ENCODE data around the gene ENPP6. TPM values are rescaled to one million over a fixed set of nuclear protein-coding genes. Genes with fewer than 3 reads are reported as not detected.

The ENPP6 gene
- total RNA-seq, 2 experiments from 2014 or later: not detected

GRCh38 chr4:184066584-184067300 is 150.9 kb downstream of the ENPP6 start:
- Histone ChIP-seq H3K4me1 (ENCODE audit: insufficient read depth, low read length, poor library complexity, severe bottlenecking) (no peaks in the 10 kb centered on the region), H3K9me3 (ENCODE audit: low read length) (no peaks in the 10 kb centered on the region), H3K27ac (ENCODE audit: low read depth, low read length, poor library complexity, severe bottlenecking) (no peak overlapping the region), H3K4me2 (ENCODE audit: low read length) (no peak overlapping the region), H2AFZ (ENCODE audit: low read length) (no peak overlapping the region), H3K36me3 (ENCODE audit: insufficient read depth, low read length) (no peaks in the 10 kb centered on the region), H3K79me2 (ENCODE audit: insufficient read depth, low read depth, low read length) (no peaks in the 10 kb centered on the region), H3K4me3 (ENCODE audit: low read depth, low read length, poor library complexity, severe bottlenecking) (no peak overlapping the region), H4K20me1 (ENCODE audit: insufficient read depth, low read length) (no peaks in the 10 kb centered on the region), H3K9me2 (ENCODE audit: insufficient read depth, low read length) (no peaks in the 10 kb centered on the region)
- POLR2A ChIA-PET: no interaction called here
- no peak for DNase-seq (ENCODE audit: low spot score)
- CTCF ChIA-PET (ENCODE audit: unreplicated experiment): no interaction called here
- no peak for TF ChIP-seq CTCF (conservative IDR thresholded peaks at IDR 0.05; ENCODE audit: low read length)
- no peak for TF ChIP-seq EZH2phosphoT487 (IDR thresholded peaks at IDR 0.05; ENCODE audit: borderline replicate concordance, low read depth, low read length)
- intact Hi-C loops (cut with micrococcal nuclease; ENCODE audit: unreplicated experiment): no loop called here
- BruUV-seq (replicated peaks): no TSS peak

- Histone ChIP-seq H3K27ac (ENCODE audit: low read depth, low read length, poor library complexity, severe bottlenecking) (no peak overlapping the region), H3K9me3 (ENCODE audit: low read length) (no peaks in the 10 kb centered on the region), H3K79me2 (ENCODE audit: insufficient read depth, low read depth, low read length) (no peaks in the 10 kb centered on the region), H4K20me1 (ENCODE audit: insufficient read depth, low read length) (no peaks in the 10 kb centered on the region), H3K36me3 (ENCODE audit: insufficient read depth, low read length) (no peaks in the 10 kb centered on the region), H3K9me2 (ENCODE audit: insufficient read depth, low read length) (no peaks in the 10 kb centered on the region), H3K4me1 (ENCODE audit: insufficient read depth, low read length, poor library complexity, severe bottlenecking) (no peaks in the 10 kb centered on the region), H3K4me3 (ENCODE audit: low read depth, low read length, poor library complexity, severe bottlenecking) (no peak overlapping the region), H3K4me2 (ENCODE audit: low read length) (no peak overlapping the region), H2AFZ (ENCODE audit: low read length) (no peak overlapping the region)
- DNase-seq (ENCODE audit: low spot score): no peak
- intact Hi-C loops (cut with micrococcal nuclease; ENCODE audit: unreplicated experiment): no loop called here
- CTCF ChIA-PET (ENCODE audit: unreplicated experiment): no interaction called here
- no TSS peak for BruUV-seq (replicated peaks)
- TF ChIP-seq CTCF (conservative IDR thresholded peaks at IDR 0.05; ENCODE audit: low read length): no peak
- no peak for TF ChIP-seq EZH2phosphoT487 (IDR thresholded peaks at IDR 0.05; ENCODE audit: borderline replicate concordance, low read depth, low read length)
- POLR2A ChIA-PET: no interaction called here
Measured at GRCh38 chr4:184064877-184065276, 152.8 kb downstream of the ENPP6 start.

DNA sequence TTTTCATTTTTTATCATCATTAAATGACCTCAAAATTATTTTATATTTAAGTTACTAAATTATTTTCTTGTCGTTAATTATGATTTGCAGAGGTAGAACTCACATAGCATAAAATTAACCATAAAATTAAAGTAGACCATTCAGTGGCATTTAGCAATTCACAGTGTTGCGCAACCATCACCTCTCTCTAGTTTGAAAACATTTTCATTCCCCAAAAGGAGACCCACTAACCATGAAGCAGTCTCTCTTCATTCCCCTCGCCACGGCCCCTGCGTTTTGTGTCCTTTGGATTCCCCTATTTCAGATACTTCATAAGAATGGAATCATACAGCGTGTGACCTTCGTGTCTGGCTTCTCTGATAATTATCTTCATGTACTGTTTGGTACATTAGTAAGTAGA is 154.9 kb downstream of the ENPP6 start:
- Histone ChIP-seq H3K4me3 (ENCODE audit: low read depth, low read length, poor library complexity, severe bottlenecking) (no peak overlapping the region), H3K9me3 (ENCODE audit: low read length) (no peaks in the 10 kb centered on the region), H3K27ac (ENCODE audit: low read depth, low read length, poor library complexity, severe bottlenecking) (no peak overlapping the region), H3K79me2 (ENCODE audit: insufficient read depth, low read depth, low read length) (no peaks in the 10 kb centered on the region), H2AFZ (ENCODE audit: low read length) (no peak overlapping the region), H3K4me1 (ENCODE audit: insufficient read depth, low read length, poor library complexity, severe bottlenecking) (no peaks in the 10 kb centered on the region), H4K20me1 (ENCODE audit: insufficient read depth, low read length) (no peaks in the 10 kb centered on the region), H3K36me3 (ENCODE audit: insufficient read depth, low read length) (no peaks in the 10 kb centered on the region), H3K4me2 (ENCODE audit: low read length) (no peak overlapping the region), H3K9me2 (ENCODE audit: insufficient read depth, low read length) (no peaks in the 10 kb centered on the region)
- no peak for DNase-seq (ENCODE audit: low spot score)
- POLR2A ChIA-PET: no interaction called here
- no TSS peak for BruUV-seq (replicated peaks)
- intact Hi-C loops (cut with micrococcal nuclease; ENCODE audit: unreplicated experiment): no loop called here
- TF ChIP-seq EZH2phosphoT487 (IDR thresholded peaks at IDR 0.05; ENCODE audit: borderline replicate concordance, low read depth, low read length): no peak
- CTCF ChIA-PET (ENCODE audit: unreplicated experiment): no interaction called here

Data from OCI-LY7 (cell line).